T-helper 2 cell treated with Interferon-gamma antibody and Interleukin-4, amounts not matched to agents 100 ng/mL and 5 ng/mL, for 36 hours (primary cell): ENCODE results near the gene PIGQ. TPM values are rescaled to one million over a fixed set of nuclear protein-coding genes. Genes with fewer than 3 reads are reported as not detected.

ENCODE experiments used
- intact Hi-C: fragments of 100-400 bp; cut with micrococcal nuclease; formaldehyde crosslinking; loops from one replicate; pipeline ENCODE4 v1.15.1; 2023
- total RNA-seq: library from RNA; stranded (reverse); gene quantifications from 2 replicates; pipeline ENCODE4 v1.2.3, GENCODE V29; 2022

PIGQ gene
- 43.3 and 45.7 TPM in 2 replicates for total RNA-seq

DNA sequence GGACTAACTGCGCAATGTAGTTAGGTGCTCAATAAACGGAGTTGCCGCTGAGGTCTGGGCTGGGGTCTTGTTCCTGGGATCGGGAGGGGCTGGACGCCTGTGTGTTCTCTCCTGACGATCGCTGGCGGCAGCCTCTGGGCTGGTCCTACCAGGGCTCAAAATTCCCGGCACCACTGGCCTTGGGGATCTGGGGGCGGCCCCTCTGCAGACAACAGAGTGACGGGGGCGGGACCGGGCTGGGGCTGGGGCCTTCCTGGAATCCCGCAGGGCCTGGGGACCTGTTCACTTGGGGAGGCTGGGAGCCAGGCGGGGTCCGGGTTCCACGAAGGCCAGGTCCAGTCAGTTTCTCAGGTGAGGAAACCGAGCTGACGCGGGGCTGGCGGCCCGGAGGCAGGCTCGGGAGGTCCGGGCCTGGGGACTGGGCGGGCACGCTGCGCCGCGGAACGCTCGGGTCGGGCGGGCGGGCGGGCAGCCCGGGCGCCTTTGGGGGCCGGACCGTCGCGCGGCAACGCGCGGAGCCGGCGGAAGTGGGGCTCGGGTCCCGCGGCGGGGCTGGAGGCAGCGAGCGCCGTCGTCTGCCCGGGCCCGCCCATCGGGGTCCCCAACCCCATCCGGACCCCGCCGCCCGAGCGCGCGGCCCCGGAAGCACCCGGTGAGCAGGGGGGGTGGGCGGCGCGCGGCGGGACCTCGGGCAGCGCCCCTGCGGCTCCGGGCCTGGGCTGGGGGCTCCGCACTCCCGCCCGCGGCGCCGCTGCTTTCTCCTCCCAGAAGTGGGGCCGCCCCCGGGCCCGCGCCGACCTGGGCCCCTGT lies at the start of gene PIGQ:
TSS of gene PIGQ (plus strand) at position 524 of the 810 bp plus-strand sequence. CDS start 4,107 bp downstream, outside the sequence.
- intact Hi-C loops, result loop anchor here (5.0 kb wide), 2 partner anchors 42 to 332 kb away; partner anchors contain the start of gene CAPN15

DNA sequence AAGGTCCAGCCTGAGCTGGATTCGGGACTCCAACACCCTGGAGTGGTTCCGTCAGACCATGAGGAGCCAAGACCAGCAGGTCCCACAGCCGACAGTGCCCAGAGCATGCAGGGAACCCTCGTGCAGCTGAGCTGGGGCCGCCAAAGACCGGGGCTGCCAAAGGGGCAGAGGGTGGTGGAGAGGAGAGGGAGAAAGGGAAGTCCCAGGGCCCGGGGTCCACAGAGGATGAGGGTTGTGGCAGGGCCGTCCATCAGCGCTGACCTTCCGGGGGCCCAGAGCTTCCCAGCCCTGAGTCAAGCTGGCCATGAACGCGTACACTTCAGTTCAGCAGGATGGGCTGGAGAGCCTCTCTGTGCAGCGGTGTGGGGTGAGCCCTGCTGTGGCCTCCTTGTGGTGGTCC lies 48.9 kb upstream of the PIGQ start:
- intact Hi-C loops, result no loop called here

DNA sequence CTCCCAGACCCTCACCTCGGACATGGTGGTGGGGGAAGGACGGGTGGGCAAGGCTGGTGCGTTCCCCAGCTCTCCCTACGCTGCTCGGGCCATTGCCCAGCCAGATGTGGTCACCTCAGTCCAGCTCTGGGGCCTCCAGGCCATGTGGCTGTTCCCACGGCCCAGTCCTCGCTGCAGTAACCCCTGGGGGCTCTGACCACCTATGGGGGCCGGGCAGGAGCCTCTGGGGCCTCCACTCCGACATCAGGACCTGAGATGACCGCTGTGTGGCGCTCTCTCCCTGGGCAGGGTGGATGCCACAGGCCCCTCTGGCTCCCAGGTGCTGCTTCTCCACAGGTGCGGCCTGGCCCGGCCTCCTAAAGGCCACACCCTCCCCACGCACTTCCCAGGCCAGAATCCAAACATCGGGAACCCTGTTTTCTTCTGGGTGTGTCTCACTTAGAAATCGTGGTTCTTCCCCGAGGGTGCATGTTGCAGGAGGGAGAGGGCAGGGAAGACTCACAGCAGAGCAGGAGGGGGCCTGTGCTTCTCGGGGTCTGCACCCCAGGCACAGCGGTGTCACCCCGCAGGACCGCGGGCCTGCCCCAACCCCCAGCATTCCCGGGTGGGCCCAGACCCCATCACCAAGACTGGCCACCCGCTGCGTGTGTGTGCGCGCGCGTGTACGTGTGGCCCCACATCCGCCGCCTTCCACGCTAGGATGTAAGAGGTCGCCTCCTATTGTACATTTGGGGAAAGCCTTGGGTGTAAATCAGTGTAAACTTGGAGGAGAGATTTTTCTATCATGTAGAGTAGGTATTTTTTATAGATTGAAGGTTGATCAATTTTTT lies 48.2 kb upstream of the PIGQ start:
- intact Hi-C loops, result no loop called here

DNA sequence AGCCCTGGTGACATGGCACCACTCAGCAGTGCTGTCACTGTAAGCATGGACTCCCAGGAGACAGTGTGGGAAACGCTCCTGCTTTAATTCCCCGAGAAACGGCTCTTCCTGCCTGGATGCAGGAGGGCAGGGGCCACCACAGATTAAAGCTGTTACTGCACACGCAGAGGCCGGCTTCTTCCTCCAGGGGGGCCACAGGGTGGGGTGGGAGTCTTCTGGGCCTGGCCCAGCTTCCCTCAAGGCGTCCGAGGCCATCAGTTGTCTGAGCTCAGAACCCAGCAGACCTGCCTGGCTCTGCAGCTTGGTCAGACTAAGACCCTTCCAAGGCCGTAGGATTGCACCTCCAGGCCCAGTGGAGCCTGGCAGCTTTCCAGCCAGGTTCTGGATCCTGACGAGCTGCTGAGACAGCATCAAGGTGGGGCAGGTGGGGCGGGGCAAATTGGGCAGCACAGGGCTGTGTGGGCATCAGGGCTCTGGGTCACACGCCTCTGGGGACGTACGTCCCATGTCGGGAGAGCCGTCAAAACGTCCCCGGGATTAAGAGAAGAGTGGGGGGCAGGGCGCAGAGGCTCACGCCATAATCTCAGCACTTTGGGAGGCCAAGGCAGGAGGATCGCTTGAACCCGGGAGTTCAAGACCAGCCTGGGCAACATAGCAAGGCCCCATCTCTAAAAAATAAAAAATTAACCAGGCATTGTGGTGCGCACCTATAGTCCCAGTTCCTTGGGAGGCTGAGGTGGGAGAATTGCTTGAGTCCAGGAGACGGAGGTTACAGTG lies 47.3 kb upstream of the PIGQ start:
- intact Hi-C loops, result no loop called here

DNA sequence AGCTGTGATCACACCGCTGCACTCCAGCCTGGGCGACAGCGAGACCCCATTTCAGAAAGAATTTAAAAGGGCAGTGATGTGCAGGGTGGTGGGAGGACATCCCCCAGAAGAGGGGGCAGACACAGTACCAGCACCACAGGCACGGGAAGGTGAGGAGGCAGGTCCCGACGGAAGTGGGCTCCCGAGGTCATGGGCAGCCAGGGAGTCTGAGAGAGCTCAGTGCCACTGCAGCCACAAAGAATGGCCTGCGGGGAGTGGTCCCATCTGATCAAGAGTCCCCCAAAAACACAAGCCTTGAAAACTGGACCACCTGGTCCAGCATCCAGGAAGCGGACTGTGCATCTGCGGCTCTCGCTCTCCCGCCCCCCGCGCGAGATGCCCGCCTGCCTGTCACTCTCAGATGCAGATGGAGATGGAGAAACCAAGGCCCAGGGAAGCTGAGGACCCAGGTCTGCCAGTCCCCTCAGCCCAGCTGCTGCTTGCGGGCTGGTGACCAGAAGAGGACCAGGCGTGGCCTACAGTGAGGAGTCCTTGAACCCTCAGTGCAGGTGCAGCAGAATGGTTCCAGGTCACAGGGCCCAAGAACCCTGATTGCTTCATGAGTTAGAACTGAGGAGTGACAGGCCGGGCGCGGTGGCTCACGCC lies 46.5 kb upstream of the PIGQ start:
- intact Hi-C loops, result no loop called here

DNA sequence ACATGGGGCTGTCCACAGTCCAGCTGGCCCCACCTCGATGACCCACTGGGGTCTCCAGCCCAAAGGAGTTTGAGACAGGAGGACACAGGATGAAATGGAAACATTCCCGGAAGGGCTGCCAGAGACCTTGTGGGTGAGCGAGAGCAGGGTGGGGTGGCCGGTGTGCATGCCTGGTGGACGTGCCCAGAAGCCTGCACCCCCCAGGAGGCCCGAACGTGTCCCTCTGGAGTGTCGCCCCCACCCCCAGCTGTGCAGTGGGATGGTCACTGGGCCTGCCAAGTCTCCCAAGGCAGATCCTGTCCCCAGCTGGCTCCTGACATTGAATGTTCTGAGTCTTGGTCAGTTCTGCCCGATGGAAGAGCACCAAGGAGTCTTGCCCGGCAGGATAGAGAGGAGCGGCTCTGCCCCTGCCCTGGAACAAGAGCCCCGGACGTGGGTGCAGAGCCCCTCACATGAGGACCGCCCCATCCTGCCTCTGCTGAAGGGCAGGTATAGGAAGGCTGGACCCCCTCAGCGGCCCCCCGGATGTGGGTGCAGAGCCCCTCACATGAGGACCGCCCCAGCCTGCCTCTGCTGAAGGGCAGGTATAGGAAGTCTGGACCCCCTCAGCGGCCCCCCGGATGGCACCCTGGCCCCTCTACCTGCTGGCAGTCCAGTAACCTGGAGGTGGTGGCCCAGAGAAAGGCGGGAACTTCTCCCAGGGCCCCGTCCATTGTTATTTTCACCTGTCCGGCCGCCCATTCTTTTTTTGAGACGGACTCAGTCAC lies 45.3 kb upstream of the PIGQ start:
- intact Hi-C loops, result loop anchor here (5.0 kb wide), 2 partner anchors 43 to 113 kb away; partner anchors contain the start of genes METTL26, NHLRC4 and PIGQ

DNA sequence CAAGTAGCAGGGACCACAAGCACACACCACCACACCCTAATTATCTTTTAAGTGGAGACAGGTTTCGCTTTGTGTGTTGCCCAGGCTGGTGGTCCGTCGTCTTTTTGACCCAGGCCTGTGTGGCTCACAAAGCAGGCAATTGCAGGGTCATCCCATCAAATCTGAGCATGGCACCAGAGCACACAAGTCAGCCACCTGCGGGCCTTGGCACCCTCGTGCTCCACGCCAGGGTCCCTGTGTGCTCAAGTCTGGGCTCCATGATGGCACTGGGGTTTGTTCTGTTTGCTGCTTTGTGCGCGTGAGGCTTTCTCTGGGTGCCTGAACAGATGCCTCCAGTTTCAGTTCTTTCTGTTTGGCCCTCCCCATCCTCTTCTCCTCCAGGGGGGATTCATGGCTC lies 44.6 kb upstream of the PIGQ start:
- intact Hi-C loops, result loop anchor here (5.0 kb wide), 2 partner anchors 42 to 112 kb away; partner anchors contain the start of genes METTL26, NHLRC4 and PIGQ

DNA sequence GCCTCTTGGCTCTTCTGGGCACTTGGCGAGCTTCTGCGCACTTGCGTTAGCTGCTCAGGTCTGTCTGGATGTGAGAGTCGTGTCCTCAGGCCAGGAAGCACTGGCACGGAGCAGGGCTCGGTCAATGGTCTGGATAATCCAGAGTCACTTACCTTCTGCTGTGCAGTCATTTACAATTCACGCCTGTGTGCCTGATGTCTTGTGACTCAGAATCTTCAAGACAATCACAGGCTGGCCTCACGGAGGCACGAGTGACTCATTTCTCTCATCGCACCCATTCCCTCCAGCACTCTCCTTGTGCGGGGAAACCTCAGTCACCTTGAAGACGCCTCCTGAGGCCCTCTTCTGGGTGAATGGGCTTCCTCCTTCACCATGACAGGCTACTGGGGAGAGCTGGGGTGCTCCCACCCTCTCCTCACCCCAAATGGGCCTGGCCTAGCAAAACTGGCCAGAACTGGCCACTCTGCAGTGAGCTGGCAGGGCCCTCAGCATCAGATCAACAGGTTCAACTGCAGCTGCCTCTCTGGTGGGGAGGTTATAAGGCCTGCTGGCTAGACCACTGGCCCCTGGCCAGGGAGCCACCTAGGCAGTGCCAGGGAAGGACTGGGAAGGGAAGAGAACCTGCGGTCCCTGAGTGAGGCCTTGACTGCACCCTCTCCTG lies 44.1 kb upstream of the PIGQ start:
- intact Hi-C loops, result loop anchor here (5.0 kb wide), 2 partner anchors 42 to 112 kb away; partner anchors contain the start of genes METTL26, NHLRC4 and PIGQ

DNA sequence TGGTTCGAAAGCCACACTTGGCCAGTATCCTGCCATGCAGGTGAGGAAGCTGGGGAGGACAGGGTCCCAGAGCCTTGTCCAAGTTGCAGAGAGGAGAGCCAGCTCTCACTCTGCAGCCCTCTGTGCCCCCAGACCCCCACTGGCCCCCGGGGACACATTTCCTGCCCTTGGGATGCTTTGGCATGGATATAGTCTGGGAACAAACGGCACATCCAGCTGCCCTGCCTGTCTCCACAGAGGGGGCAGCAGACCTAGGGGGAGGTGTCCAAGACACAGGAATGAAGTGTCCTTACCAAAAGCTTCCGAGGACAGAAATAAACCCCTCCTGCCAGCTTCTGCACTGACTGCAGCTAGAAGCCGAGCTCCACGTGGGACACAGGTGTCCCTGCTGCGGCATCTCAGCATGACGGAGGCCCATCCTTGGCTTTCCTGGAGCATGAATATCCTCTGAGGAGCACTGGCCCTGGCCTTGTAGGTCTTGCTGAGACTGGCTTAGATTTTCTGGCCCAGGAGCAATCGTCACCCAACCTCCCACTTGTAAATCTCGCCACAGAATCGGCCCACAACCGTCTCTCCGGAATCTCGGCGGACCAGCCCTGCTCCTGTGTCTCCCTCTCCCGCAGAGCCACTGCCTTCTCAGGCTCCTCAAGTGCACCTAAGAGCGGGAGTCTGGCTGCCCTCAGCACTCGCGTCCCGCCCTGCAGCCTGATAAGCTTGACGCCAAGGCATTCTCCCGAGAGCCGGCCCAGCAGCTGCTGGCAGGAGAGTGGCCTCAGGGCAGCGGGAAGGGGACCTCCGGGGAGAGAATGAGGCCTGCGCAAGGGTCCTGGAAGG lies 43.4 kb upstream of the PIGQ start:
- intact Hi-C loops, result loop anchor here (1.0 to 5.0 kb wide), 4 partner anchors 41 to 125 kb away; partner anchors contain the start of genes DECR2, METTL26, NHLRC4 and PIGQ

DNA sequence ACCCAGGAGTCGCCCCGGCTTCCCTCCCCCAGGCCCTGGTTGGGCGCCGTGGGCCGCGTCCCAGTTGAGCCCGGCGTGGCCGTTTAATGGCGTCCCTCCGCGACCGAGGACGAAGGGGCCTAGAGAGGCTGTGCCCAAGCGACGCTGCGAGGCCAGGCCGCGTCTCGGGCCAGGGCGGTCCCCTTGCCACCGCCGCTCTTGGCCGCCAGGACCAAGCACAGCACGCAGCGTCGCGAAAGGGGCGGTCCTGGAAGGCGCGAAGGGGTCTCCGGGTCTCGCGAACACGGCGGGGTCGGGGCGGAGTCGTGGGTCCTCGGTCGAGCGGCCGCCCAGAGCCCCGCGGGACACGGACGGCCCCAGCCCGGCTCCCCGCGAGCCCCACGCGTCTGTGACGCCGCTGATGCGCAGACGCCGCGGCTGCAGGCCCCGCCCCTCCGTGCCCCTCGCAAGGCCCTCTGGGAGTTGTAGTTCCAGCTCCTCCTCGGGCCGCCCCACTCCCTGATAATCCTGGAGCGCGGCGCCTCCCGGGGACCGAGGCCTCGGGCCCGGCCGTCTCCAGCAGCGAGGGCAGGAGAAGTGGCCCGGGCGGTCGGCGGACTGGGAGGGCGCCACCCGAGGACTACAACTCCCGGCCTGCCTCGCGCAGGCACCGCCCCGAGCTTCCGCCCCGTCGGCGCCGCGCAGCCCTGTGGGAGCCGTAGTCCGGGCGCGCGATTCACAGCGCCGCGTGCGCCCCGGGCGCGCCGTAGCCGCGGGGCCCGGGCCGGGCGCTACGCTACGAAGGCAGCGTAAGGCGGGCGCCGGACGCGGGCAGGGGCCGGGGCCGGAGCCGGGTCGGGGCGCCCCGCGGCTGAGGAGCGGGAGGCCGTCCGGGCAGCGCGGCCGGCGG lies 42.5 kb upstream of the PIGQ start, which contains the start of gene CAPN15:
TSS of gene CAPN15 (plus strand) at position 698 of the 889 bp plus-strand sequence. CDS start 19,127 bp downstream, outside the sequence.
- intact Hi-C loops, result loop anchor here (1.0 to 5.0 kb wide), 4 partner anchors 40 to 126 kb away; partner anchors contain the start of genes DECR2, METTL26, NHLRC4 and PIGQ

DNA sequence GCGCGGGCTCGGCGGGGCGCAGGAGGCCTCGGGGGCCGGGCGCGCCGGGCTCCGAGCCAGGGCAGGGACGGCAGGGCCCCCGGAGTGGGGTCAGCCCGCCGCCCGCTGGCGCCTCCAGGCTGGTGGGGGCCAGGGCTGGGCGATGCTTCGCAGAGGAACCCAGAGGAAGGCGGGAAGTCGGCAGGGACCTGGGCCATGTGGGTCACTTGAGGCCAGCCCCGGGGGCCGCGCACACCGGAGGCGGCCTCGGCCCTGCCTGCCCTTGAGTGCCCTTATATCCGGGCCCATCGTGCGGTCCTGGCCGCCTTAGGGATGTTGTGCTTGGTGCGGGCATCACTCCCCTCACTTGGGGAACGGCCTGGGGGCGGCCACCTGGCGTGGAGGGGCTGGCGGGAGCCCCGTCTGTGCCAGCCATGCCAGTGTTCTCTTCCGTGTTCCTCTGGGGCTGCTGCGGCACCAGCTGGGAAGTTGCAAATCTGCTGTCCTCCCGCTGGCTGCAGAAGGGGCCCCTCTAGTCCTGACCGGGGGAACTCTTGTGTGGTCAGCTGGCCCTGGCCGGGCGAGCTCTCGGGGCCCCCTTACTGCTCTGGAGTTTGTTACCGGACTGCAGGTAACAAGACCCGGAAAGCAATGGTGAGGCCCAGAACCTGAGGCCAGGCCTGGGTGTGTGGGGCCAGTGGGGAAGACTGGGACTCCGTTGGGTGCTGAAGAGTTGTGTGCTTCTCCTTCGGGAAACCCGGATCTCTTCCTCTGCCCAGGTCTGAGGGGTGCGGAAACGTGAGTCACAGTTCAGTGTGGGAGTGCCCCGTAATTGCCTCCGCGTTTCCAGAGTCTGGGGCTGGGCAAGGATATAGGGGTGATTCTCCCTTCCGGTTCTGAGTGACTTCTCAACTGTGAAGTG lies 41.4 kb upstream of the PIGQ start:
- intact Hi-C loops, result loop anchor here (5.0 kb wide), 2 partner anchors 39 to 109 kb away; partner anchors contain the start of genes METTL26, NHLRC4 and PIGQ

DNA sequence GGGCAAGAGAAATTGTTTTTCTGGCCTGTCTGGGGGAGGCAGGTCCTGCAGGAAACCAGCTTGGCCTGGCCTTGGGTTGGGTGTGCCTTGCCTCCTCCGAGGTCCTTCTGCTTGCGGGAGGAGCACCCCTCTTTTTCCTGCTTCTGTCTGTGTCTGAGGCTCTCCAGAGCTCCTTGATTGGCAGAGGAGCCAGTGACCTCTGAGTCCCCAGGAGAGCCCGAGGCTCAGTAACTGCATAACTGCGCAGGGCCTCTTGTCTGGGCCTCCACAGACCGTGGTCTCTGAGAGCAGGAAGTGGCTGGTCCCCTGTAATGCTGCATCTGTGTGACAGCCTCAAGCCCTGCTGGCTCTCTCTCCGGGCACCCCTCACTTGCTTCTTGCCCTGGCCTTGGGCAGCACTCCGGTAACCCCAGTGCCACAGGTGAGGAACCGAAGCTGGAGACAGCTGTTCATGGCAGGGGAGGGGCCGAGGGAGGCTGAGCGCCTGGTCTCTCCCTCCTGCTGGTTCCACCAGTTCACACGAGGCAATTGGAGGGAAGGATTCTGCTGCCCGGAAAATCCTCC lies 40.7 kb upstream of the PIGQ start:
- intact Hi-C loops, result loop anchor here (5.0 kb wide), 2 partner anchors 38 to 108 kb away; partner anchors contain the start of genes METTL26, NHLRC4 and PIGQ

DNA sequence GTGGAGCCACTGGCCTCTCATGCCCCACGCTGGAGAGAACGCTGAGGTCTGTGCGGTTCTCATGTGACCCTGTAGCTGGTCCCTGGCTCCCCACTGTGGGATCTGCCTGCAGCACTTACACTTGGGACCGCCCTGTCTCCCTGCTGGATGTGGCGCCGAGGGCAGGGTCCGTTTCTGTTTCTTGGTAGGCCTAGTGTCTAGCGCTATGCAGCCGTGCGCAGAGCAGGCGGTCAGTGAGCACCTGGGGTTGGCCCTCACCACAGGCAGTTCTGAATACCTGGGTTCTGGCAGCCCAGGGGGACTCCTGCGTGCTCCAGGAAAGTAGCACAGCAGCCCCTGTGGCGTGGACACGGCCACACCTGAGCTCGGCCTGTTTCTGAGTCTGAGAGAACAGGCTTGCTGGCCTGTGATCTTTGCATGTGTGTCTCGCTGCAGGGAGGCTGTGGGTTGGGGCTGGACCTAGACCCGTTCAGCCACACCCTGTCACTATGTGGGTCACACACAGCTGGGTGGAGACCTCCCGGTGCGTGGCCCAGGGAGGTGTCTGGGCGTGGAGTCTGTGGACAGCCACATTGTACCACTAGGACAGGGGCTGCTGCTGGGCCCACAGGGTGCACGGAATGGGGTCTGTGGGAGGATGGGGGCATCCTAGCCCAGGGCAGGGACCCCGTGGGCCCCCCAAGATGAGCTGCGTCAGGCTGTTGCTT lies 39.5 kb upstream of the PIGQ start:
- intact Hi-C loops, result no loop called here

DNA sequence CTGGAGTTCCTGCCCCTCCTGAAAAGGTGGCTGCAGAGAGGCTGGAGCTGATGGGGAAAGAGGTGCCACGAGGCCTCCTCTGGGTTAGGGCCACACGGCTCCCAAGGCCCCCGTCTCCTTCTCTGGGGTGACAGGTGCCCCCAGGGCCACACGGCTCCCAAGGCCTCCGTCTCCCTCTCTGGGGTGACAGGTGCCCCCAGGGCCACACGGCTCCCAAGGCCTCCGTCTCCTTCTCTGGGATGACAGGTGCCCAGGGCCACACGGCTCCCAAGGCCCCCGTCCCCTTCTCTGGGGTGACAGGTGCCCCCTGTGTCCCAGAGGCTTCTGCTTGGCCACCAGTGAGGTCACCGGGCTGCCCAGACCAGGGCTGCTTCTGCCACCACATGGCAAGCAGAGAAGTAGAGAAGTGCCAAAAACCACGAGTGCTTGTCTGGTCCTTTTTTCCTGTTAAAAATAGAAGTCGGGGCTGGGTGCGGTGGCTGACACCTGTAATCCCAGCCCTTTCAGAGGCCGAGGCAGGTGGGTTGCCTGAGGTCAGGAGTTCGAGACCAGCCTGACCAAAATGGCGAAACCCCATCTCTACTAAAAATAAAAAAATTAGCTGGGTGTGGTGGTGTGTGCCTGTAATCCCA lies 38.2 kb upstream of the PIGQ start:
- intact Hi-C loops, result no loop called here
